Stimulated activated CD8-positive, alpha-beta memory T cell treated with anti-CD3 and anti-CD28 coated beads, Interleukin-15, amount 100 ng/mL, for 48 hours (primary cell): Measurements from ENCODE around the gene APOA4.
A peak's percentile ranks its signal among the peaks of the same experiment; 100 is the strongest.
"Not testable (repeated sequence)": the region's sequence is repeated elsewhere in the genome, so short reads cannot be mapped to it uniquely, and the experiment has no call there.

ENCODE experiments used
- DNase-seq, 2 donors: peaks; one replicate each; pipeline ENCODE4 v3.0.0-alpha.2; 2020; ENCODE audit warnings: low read depth in 2 of 2

APOA4 gene

GRCh38 chr11:116801662-116802061, 21.4 kb downstream of the APOA4 start:
- DNase-seq = not testable (repeated sequence)

GRCh38 chr11:116800610-116801009, 22.5 kb downstream of the APOA4 start:
- DNase-seq = no peak

- no peak for DNase-seq
These were observed 24.7 kb downstream of the APOA4 start for GRCh38 chr11:116798368-116798767.

- DNase-seq = no peak
These were observed 25.3 kb downstream of the APOA4 start for GRCh38 chr11:116797816-116798215.

GRCh38 chr11:116796548-116796947, 26.6 kb downstream of the APOA4 start:
- no peak for DNase-seq

- no peak for DNase-seq
These were observed 28.3 kb downstream of the APOA4 start for GRCh38 chr11:116794851-116795250.

- no peak for DNase-seq
These were observed 29.4 kb downstream of the APOA4 start for GRCh38 chr11:116793772-116794097.

GRCh38 chr11:116792869-116793771, 30.0 kb downstream of the APOA4 start:
- no peak for DNase-seq

GRCh38 chr11:116792144-116792868, 30.8 kb downstream of the APOA4 start:
- DNase-seq = no peak

- DNase-seq = no peak
These were observed 31.3 kb downstream of the APOA4 start, which contains the start of gene APOA5 for GRCh38 chr11:116791813-116792143. TSS of gene APOA5 (minus strand) at chr11:116791879. CDS start at chr11:116791860, 19 bp downstream.

- DNase-seq = peak; percentile 55 to 57
These were observed 31.9 kb downstream of the APOA4 start for GRCh38 chr11:116791002-116791812.

- no peak for DNase-seq
These were observed 32.7 kb downstream of the APOA4 start for GRCh38 chr11:116790167-116791001.

- DNase-seq = no peak
These were observed 34.1 kb downstream of the APOA4 start for GRCh38 chr11:116788975-116789374.

- DNase-seq = no peak
These were observed 34.6 kb downstream of the APOA4 start for GRCh38 chr11:116788534-116788933.

- peak; percentile 71 to 74 for DNase-seq
These were observed 35.2 kb downstream of the APOA4 start, which contains the start of gene ZPR1 for GRCh38 chr11:116787786-116788486. TSS of gene ZPR1 (minus strand) at chr11:116788023. CDS start at chr11:116787990, 33 bp downstream.

- DNase-seq = no peak
These were observed 35.7 kb downstream of the APOA4 start for GRCh38 chr11:116787436-116787785.

GRCh38 chr11:116786966-116787365, 36.1 kb downstream of the APOA4 start:
- DNase-seq = no peak

- no peak for DNase-seq
These were observed 36.8 kb downstream of the APOA4 start for GRCh38 chr11:116786326-116786725.

GRCh38 chr11:116782728-116783127, 40.4 kb downstream of the APOA4 start:
- DNase-seq = no peak

- no peak for DNase-seq
These were observed 44.5 kb downstream of the APOA4 start for GRCh38 chr11:116778556-116778955.

- DNase-seq = no peak
These were observed 46.0 kb downstream of the APOA4 start for GRCh38 chr11:116777056-116777455.
